HG03521 (cell line): Measurements from ENCODE around the gene TBC1D21.

Experiments
- ATAC-seq: cut with Tn5 transposase; IDR thresholded peaks from one replicate; pipeline ENCODE4 v1.9.1; 2021; ENCODE audit warnings: mild to moderate bottlenecking, moderate library complexity; ENCODE audit not compliant: unreplicated experiment

The TBC1D21 gene

GRCh38 chr15:73888224-73889041 lies 15.1 kb downstream of the TBC1D21 start:
- no peak for ATAC-seq

- no peak for ATAC-seq
Measured at GRCh38 chr15:73889053-73889761, 15.8 kb downstream of the TBC1D21 start.

GRCh38 chr15:73889762-73890124 lies 16.4 kb downstream of the TBC1D21 start:
- no peak for ATAC-seq

DNA sequence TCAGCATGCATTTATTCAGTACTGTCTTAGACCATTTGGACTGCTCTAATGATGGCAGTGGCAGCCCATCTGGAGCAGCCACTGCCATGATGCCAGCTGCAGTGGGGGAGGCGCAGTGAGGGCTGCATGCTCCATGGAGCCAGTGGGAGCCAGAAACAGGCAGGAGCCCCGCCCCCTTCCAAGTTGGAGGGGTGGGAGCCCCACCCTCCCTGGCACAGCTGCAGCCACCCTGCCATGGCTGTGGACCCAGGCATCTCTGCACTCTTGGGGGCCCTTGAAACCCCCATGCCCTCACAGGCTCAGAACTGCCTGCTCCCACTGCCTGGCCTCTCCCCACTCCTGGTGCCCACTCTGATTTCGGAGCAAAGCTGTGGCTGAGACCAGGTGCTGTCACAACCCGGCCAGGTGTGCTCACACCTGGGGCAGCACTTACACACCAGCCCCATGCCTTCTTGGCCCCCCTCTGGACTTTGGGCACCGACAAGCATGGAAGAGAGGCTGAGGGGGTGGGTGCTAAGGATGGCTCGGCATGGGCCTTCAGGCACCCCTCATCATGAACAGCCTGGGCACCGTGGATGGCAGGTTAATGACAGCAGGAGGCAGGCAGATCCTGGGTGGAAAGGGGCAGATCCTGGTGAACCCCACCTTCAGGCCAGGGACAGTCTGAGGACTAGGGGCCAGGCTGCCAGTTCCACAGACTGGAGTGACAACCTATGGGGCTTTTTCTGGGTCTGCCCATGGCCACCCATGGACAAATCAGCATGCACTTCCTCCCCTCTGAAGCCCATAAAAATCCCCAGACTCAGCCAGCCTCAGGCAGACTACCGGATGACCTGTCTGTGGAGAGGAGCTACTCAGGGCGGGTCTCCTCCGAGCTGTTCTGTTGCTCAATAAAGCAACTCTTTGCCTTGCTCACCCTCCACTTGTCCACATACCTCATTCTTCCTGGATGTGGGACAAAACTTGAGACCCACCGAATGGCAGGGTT lies 18.3 kb downstream of the TBC1D21 start:
- ATAC-seq = no peak

- ATAC-seq = no peak
Measured at GRCh38 chr15:73892446-73893226, 19.3 kb downstream of the TBC1D21 start.

DNA sequence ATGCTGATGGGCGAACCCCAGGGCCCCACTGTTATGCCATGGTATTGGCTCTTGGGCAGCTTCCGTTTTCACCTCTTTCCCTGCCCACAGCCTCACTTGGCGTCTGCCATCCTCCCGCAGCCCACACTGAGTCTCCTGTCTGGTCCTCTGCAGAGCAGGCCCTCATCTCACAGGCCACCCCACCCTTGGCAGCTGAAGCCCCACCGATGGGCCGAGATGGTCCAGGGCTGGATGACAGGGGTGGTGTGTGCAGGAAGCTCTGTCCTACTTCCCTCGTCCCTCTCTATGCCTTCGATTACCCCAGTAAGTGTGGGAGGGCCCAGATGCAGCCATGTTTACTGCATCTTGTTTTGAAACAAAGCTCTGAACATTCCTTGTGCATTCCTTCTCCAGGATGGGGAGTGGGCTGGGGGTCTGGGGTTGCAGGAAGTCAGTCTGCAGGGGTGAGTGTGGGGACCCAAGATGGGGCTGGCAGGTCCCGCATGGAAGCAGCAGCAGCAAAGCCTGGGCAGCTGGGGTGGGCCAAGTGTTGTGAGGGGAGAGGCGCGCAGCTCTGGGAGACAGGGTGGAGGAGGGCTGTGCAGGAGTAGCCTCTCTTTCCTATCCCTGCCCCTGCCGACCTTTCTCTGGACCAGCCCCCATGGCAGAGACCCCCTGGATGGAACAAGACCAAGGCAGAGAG lies 20.9 kb downstream of the TBC1D21 start:
- ATAC-seq = no peak

DNA sequence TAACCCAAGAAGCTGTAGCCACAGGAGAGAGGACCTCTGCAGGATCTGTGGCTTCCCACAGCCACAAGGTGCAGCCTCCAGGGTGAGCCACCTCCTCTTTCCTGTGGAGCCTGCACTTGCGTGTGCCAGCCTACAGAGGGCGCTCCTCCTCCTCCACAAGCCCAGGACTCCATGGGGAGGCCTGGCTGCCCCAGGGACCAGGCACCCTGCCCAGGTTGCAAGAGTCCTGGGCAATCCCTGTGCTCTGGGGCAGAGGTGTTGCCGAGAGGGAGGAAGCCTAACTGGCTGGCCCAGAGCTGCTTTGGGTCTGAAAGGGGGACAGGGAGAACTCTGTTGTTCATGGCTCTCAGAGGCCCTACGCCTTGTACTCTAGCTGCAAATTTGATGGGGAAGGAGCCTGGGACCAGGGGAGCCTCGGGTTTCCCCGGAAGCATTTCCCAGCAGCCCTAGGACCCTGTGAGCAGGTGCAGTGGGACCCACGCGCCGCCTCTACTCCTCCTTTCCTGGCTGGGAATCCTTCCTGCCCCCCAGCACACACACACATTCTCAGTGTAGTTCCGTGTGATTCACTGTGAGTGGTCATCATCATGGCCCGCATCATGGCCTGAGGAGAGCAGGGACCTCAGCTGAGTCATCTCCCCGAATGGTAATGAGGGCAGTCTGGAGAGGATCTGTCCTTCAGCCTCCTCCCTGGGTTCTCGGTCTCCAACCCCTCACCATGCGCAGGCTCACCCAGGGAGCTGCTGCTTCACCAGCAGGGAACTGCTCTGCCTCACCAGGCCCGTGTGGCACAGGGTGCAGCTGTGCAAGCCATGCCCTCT lies 24.3 kb downstream of the TBC1D21 start:
- ATAC-seq = no peak

DNA sequence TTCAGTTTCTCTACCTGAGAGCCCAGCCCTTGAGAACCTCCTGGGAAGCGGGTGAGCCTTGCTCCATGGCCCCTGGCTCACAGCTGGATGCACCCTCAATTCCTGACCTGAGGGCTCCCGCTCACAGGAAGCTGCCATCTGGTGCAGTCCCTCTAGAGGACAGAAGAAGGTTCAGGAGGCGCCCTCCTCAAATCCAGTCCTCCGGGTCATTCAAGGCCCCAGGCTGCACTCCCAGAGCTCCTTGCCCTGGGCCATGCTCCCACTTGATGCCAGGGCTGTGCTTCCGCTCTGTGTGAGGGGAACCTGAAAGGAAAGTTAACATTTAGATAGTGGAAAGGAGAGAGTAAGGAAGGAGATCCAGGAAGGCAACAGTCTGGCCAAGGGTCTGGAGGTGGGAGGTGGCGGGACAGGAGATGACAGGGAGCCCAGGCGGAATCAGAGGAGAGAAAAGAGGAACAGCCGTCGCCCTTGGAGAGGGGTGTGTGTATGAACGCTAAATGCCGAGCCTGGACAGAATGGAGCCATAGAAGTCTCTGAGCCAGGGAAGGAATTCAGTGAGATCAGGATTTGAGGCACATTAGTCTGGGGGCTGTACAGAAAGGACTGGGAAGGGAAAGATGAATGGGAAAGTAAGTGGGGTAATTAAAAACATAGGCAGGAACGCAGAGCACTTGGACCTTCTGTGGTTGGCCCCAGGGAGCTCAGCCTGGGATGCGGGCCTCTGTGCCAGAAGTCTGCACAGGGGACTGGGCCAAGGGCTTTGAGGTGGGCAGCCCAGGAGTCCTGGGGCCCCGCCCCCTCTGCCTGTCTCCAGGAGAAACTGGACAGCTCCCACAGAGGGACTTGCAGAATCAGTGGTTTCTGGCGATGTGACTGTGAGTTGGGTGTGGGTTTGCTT lies 26.1 kb downstream of the TBC1D21 start:
- no peak for ATAC-seq

DNA sequence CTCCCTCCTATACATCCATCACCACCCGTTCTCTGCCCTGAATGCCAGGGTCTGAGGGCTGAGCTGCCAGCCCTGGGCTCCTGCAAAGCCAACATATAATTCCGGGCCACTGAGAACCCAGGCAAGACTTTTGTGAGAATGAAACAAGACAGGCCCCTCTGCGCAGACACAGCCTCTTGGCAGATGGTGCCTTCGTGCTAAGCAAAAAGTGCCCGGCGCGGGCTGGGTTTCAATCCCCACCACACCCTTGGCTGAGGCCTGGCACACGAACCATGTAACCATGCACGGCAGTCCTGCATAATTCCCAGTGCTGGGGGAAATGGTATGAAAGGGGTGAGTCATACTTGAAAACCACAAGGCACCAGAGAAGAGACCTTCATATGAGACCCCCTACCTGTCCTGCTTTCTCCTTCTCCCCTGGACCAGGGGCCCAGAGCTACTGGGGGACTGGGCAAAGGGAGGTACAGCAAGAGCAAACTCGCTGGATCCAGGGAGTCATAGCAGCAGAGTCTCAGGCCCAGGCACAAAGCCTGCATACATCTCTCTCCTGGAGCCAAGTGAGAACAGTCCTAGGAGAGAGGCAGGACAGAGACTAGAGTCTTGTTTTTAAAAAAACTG lies 26.8 kb downstream of the TBC1D21 start:
- no peak for ATAC-seq

- no peak for ATAC-seq
Measured at GRCh38 chr15:73901126-73901810, 27.9 kb downstream of the TBC1D21 start.

DNA sequence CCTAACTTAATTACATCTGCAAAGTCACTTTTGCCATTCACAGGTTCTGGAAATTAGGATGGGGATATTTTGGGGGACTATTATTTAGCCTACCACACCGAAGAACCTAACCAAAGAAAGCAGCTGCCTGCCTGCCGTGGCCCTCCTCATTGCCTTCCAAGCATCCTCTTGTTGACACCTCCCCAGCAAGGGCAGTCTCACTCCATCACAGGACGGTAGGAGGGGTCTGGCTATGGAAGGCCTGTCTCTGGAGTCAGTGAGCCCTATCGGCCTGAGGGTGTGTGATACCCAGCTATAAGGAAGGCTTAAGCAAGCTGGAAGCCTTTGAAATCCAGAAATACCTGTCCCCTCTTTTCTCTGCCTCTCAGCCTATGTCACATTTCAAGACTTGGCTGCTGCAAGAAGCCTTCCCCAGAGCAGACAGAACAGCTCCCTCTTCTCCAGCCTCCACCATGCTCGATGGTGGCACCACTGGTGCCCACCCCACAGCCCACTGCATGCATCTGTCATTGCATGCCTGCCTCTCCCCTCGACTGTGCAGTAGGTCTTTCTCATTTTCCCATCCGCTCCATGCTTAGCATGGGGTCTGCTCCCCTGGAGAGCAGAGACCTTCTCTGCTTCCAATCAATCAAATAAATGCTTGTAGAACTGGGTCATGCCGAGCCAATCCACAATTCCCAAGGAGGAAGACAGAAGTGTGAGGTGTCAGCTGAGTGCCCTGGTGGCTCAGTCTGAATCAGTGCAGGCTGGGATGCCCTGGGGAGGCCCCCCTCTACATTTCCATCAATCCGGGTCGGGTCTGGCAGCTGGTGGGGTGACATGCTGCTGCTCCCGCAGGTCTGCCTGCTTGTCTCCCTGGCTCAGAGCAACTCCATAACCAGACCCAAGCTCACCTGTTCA lies 29.0 kb downstream of the TBC1D21 start:
- ATAC-seq = no peak

DNA sequence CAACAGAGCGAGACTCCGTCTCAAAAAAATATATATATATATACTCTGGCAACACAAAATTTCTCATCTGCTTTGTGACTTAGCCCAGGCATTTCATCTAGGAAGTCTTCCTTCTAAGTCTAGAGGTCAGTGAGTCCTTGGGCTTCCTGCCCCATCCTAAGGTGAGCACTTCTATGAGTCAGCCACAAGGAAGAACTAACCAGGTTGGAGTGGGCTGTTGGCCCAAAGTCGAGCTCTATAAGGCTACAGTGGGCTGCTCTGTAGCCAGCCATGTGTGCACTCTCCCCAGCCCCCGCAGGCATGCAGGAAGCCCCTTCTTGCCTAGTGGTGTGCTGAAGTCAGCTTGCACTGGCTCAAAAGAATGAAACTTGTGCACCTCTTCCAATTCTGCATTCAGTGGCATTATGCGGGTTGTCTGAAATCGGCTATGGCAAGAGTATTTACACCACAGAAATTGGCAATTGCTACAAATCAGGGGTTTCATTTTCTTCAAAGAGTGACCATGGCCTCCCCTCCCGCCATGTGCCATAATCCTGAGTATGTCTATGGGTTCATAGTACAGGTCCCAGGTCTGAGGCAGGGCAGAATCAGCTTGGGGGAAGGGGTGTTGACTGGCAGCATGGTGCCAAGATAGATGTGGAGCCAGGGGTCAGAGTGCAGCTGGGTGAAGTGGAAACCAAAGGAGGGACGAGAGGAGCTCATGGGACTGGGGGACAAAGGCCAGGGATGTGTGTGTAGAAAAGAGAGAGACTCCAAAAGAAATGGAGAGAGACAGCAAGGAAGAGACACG lies 30.9 kb downstream of the TBC1D21 start:
- ATAC-seq = no peak

DNA sequence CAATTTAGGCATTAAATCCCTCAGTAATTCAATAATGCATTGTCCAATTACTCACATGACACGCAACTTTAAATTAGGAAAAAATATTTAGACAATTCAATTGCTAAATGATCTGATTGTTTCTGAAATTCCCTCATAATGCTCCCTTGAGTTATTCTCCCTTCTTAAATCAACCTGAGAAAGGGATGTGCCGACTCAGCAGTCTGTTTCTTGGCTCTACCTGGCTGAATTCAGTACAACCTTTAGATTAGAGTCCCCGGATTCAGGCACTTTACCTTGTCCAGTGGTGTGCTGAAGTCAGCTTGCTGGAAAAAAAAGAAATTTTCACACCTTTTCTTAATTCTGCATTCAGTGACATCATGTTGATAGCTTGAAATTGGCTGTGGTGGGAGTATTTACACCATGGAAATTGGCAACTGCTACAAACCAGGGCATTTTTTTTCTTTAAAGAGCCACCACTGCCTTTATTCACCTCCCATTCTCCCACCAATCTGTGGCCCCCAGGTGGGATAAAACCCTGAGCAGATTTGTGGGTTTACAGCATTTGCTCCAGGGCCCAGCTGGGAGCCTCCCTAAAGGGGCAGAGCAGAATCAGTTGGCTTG lies 32.0 kb downstream of the TBC1D21 start:
- ATAC-seq = no peak

GRCh38 chr15:73906346-73907034 lies 33.1 kb downstream of the TBC1D21 start:
- no peak for ATAC-seq
